SKM-1 treated with dmso at 0.1 percent for 144 hours (cell line): ENCODE data around the gene EML4.
"Not testable (repeated sequence)": the region's sequence is repeated elsewhere in the genome, so short reads cannot be mapped to it uniquely, and the experiment has no call there.

Source experiments
- DNase-seq: peaks from one replicate; lab custom pipeline; 2025; ENCODE audit not compliant: unreplicated experiment; lab: John Stamatoyannopoulos, UW

EML4 gene

DNA sequence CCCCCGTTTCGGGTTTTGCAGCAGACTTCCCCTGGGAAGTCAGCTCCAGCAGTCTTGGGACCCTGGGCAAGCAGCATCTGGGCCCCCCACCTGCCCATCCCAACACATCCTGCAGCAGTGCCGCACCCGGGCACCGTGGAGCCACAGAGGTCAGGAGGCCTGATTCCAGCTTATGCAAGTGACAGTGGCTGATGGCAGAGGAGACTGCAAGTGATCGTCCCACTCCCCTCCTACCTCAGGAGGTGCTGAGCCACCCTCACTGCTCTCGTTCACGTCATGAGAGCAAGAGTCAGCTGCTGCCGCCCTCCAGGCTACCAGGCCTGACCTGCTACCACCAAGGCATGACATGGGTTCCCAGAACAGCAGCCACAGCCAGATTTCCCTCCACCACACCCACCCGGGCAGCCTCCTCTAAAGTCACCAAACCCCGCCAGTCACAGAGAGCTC lies 173.7 kb downstream of the EML4 start:
- DNase-seq = no peak

DNA sequence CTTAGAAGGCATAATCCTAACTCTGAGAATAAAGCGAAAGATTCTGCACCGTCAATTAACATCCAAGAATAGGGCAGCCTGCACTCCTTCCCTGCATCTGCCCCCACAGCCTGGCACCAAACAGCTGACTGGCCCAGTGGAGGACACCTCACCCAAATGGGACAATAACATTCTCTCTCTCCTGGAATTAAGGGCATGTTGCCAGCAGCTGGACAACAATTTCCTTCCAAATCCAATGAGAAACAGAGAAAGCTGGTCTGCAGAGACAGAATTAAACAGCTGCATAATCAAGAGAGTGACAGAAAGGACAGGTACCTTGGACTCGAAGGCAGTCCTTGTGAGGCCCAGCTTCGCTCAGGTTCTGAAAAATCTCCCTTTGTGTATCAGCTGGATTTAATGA lies 176.8 kb downstream of the EML4 start:
- no peak for DNase-seq

DNA sequence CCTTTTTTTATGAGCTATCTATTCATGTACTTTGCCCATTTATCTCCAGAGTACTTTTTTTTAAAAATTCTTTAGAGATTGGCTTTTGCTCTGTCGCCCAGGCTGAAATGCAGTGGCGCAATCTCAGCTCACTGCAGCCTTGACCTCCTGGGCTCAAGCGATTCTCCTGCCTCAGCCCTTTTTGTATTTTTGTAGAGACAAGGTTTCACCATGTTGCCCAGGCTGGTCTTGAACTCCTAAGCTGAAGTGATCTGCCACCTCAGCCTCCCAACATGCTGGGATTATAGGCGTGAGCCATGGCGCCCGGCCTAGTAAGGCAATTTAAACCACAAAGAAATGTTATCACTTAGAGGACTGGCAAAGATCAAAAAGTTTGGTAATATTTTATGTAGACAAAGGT lies 177.7 kb downstream of the EML4 start:
- DNase-seq = not testable (repeated sequence)

DNA sequence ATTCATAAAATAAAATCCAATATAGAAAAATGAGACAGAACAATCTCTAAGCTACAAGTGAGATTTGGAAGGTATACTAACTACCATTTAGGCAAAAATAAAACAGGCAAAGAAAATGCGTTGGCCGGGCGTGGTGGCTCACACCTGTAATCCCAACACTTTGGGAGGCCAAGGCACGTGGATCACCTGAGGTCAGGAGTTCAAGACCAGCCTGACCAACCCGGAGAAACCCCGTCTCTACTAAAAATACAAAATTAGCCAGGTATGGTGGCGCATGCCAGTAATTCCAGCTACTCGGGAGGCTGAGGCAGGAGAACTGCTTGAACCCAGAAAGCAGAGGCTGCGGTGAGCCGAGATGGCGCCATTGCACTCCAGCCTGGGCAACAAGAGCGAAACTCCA lies 178.4 kb downstream of the EML4 start:
- not testable (repeated sequence) for DNase-seq

DNA sequence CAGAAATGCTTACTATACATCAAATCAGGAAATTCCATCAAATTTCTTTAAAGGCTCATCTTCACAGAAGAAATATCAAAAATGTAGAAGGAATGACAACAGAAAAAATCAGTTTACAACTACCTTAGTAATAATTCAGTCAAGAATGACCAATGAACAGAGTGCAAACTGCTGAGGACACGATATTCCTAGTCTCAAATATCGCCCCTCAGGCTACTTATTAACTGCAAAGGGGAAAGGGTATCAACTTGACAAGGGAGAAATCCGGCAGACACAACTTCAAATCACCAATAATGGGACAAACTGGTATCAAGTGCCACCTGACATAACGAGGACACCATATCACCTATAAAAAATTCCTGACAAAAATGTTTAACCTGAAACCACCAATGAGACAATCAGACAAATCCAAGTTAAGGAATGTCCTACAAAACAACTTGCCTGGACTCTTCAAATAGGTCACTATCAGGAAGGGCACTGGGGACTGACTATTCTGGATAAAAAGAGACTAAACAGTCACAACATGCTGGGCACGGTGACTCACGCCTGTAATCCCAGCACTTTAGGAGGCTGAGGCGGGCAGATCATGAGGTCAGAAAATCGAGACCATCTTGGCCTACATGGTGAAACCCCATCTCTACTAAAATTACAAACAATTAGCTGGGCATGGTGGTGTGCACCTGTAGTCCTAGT lies 179.1 kb downstream of the EML4 start:
- no peak for DNase-seq

DNA sequence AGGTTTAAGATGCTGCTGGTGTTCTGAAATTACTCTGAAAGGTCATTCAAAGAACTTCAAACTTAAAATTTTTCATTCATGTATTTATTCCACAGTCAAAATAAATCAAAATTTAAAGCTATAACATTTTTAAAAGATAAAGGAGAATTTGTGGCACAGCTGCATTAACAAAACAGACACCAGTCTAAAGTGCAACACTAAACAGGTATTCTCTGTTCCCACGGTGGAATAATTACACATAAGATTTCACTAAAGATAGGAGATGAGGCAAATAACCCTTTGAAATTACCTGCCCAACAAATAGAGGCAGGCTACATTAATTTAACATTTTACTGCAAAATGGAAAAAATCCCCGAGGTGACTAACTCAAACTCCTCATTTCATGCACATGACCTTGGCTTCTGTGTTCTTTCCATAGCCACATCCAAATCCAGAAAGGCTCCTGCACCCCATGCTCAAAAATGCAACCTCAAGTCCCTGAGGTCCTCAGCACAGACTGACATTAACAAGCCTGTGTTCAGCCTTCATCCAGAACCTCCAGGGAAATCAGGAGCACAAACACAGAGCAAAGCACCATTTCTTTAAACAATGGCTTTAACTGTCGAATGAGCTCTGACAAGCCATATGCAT lies 181.4 kb downstream of the EML4 start:
- DNase-seq = no peak

DNA sequence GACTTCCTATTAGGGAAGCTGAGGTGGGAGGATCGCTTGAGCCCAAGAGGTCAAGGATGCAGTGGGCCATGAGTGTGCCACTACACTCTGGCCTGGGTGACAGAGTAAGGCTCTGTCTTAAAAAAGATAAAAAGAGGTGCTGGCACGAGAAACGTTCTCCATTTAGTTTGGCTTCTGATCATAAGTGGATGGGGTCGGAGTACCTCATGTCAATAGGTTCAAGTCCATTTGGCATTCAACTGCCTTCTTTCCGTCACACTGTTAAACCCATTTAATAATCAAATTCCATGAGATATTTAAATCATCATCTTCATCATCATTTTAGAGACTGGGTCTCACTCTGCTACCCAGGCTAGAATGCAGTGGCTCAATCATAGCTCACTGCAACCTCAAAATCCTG lies 182.7 kb downstream of the EML4 start:
- DNase-seq = no peak

DNA sequence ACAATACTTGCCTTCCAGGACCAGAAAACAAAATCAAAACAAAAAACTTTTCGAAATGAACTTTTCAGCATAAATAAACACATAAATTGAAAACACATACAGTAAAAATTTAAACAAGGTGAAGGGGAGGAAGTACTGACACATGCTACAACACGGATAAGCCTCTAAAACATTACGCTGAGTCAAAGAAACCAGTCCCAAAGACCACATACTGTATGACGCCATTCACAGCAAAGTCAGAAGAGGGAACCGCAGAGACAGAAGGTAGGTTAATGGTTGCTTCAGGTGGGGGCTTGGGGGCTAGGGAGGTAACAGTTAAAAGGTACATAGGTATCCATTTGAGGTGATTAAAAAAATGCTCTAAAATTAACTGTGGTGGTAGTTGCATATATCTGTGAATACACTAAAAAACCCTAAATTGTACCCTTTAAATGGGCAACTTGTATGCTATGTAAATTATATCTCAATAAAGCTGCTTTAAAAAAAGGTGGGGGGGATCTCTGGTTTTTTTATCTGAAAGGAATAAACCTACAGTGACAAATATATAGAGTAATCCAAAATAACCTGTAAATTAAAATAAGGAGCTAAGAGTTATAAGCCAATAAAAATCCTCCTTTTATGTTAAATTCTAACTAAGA lies 184.8 kb downstream of the EML4 start:
- no peak for DNase-seq

DNA sequence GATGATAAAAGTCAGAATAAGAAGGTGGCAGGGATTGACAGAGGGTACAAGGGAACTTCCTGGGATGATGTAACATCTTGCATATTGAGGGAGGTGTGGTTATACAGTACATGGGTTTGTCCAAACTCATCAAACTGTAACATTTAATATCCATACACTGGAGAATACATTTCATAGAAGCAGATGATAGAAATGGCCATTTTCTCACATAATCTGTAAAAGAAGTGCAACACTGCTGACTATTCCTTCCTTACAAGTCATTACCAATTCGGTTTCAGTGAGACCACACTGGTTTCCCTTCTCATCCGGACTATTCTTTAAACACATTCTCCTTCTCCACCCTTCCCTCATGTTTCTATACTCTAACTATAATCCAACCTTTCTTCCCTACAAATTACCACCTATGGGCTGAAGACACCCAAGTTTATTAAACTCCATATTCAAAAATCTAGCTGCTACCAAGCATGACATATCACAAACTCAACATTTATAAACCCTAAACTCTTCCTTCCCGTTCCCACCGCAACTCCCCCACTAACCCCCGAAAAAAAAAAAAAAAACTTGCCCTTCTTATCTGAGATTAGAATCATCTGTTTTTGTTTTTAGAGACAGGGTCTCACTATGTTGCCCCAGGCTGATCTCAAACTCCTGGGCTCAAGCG lies 190.3 kb downstream of the EML4 start:
- DNase-seq = no peak

DNA sequence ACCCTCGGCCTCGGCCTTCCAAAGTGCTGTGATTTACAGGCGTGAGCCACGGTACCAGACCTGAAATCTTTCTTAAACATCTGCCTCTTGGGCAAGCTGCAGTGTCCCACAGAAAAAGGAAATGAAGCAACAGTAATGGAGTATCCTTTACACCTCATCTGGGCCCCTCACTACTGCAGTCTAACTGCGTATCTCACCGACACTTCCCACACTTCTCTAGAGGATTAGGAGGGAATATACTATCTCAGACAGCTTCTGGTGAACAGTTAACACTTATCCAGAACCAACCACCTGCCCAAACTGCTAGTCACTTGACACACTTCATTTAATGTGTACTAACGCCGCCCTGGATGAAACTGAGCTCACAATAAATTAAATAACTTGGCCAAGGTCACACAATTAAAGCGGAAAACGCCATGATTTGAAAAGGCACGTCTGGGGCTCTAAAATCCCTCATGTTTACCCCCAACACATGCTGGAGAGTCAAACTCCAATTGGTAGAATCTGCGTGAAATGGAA lies 190.9 kb downstream of the EML4 start:
- peak; percentile 63 for DNase-seq

DNA sequence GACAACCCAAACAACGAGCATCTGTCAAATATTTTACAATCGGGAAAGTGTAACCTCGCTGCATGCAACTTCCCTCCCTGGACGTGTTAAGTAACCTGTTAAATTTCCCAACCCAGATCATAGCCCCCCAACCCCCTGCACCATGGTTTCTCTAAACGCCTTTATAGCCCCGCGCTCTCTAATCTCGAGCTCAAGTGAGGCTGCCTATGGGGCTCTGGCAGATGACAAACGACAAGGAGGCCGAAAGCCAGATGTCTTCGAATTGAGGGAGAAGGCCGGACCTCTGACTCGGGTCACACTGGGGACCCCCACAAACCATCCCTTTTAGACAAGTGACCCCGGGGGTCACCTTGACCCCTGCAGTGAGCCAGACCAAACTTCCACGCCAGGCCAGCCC lies 191.3 kb downstream of the EML4 start:
- no peak for DNase-seq

DNA sequence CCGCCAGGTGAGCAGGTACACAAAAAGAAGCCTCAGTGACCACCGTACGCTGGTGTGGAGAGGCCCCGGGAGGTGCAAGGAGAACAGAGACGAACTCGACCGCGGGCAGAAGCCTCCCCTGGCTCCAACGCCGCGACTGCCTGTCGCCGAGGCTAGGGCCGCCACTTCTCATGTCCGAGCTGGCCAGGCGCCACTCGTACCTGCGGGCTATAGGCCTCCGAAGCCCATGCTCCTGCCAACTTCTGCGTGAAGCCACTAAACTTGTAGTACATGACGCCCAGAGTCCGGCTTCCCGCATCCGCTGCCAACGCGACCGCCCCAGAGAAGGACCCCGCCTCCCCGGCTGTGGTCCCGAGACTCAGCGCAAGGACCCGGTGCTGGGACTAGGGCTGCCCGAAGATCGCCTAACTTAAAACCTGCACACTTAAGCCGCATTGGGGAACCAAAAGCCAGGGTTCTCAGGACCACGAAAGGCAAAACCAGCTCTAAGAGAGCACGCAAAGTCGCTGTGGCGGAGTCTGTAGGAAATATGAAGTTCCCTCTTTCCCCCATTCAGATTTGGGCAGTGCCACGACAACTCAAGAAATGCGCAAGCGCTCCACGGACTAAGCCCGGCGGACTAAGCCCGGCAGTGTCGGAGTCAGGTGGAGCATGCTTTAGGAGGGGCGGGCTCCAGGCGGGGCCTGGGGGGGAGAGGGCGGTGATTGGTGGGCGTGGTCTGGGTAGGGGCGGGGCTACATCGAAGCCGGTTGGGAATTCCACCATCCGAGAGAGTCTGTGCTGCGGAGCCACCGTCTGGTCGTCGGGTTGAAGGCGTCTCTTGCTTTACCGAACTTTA lies 192.0 kb downstream of the EML4 start, which contains the start of gene COX7A2L:
COX7A2L (minus strand) TSS at position 328 of the 838 bp plus-strand sequence; CDS start at position 272, 56 bp downstream.
- peak; percentile 97 for DNase-seq

DNA sequence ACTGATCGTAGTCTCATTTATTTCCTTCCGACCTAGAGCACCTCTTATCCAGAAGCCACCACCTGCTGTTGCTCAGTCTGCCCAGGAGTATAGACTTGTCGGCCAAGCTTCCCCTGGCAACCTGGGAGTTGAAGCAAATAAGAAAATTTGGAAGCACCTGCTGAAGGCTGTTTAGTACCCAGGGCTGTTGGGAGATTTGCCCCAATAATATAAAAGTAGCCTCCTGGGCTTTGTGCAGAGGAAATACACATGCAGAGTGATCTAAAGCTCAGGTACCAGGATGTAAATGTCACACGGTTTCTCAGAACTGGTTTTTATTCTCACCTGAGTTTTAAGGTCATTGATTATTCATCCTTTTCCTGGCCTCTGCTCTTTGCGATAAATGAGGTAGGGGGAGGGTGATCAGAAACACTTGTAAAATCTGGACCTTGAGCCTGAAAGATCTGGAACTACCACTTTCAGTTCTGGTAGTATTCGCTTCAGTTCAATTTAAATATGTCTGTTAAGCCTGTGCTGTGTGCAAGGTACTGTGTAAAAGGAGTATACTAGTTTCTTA lies 192.7 kb downstream of the EML4 start:
- no peak for DNase-seq

DNA sequence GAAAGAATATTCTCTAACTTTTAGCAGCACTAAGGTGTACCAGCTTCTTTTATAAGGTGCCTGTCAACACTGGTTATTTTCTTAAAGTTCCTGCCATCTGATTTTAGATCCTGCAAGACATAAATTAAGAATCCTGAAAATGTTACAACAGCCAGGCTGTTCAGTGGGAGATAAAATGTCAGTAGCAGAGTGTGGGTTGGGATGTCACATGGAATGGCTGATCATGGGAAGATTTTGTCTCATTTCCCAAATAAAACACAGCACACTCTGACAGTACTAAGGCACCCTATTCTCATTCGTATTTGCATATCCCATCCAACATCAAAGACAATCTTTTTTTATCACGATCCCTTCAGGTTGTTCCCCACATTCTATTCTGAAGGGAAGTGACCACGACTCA lies 194.3 kb downstream of the EML4 start:
- DNase-seq = no peak

DNA sequence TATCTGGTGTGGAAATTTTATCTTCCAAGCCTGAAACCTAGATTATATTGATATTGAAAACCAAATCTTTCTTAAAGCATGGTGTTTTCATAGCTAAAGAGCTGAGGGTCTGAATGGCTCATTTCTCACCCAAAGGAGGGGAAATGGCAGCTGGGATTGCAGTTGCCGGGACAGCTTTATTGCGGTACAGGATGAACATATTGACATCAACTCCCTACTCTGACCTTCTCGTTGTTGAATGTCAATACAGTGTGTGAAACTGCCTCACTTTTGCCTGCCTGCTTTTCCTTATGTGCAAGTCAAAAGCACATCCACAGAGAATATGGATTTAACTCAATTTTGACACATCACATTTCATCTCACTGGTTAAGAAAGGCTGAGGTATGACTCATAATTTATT lies 195.5 kb downstream of the EML4 start:
- DNase-seq = no peak

DNA sequence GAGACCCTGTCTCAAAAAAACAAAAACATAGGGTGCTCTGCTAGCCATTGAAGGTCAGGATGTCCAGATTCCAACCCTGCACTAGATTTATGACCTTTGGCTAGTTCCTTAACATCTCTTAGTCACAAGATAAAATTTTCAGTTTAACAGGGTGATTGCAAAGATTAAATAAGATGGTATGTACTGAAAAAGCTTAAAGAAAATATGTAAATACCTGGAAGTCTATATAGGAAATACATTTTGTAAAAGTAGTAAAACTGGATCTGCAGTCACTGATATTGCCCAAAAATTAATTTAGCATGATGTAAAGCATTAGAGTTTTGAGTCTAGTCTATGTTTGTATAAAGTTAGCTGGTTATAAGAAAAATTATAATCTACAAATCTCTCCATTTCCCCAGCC lies 197.3 kb downstream of the EML4 start:
- no peak for DNase-seq

DNA sequence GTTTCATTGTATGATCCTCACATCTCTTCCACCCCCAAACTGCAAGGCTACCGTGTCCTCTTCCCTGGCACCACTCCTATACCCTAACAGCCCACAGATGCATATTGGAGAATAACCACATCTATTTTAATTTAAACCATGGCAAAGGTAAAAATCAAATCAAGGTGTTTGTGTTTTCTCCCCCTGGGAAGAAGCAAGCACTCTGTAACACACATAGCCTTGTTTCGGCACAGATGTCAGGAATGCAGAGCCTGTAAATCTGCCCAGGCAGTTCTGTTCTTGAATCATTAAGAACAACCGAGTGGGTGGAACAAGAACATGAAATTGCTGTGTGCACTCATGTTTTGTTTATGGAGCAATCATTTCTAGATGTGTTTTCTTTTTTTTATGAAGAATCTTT lies 198.7 kb downstream of the EML4 start:
- no peak for DNase-seq

DNA sequence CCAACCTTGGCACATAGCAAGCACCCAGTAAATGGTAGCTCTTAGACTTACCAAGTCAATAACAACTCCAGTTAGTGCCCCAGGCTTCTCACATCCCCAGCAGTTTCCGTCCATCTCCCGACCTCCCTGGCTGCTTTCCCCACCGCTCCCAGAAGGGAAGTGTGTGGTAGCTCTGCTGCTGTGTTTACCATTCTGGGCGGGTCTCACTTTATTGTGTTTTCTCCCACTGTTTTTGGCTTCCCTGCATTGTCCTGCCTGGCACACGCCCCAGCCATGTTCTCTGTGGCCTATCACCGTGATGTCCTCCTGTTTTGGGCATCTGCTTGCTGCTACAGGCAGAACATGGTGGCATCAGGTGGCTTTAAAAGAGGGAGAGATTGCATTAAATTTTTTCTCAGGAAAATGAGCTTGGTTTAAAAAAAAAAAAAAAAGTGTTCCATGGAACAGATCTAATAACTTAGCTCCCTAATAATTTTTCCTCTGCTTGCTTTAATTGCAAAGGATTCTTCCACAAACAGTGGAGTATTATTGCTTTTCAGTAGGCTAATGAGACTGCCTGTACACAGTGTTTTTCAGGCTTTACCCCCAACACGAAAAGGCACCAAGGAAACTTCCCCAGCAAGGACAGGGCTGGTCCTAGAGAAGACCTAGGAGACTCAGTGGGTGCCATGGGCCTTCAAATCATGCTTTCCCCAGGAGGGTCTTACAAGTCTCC lies 199.8 kb downstream of the EML4 start:
- no peak for DNase-seq

DNA sequence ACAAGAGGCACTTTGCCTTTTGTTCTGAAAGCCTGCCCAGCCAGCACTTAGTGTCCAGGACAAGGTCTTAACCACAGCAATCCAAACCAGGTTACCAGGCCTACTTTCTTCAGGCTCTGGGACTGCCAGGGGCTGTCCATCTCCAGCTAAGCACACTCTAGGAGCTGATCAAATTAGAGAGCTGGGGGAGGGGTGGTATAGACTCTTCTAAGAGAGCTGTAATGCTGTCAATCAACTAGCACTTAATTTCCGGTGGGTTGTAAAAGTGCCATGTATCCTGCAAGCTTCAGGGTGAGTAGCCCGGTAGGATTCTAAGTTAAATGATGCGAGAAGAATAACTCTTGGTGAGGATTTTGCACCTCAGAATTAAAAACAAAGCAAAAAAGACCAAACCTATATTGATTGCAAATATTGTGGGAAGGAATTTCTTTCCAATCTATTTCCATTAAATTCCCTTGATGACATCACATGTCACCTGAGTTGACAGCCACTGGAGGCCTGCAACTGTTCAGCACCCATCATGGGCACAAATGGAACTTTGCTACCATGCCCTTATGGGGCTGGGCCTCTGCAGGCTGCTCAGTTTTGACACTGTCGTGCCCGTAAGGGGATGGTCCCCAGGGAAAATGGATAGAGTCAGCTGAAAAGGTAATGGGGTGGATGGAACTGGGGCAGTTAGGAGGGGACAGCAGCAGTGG lies 200.5 kb downstream of the EML4 start:
- DNase-seq = no peak
